NCI-H1092 treated with DMSO at 0.1 percent for 48 hours (cell line): ENCODE measurements around the gene SYNGR1.

Experiments used
- DNase-seq: peaks from one replicate; lab custom pipeline; 2025; lab: John Stamatoyannopoulos, UW

The SYNGR1 gene

GRCh38 chr22:39349967-39350726 is at the start of gene SYNGR1:
SYNGR1 (plus strand) TSS chr22:39349991; CDS start chr22:39350011, 20 bp downstream.
- DNase-seq = no peak

GRCh38 chr22:39300186-39300830 is 49.5 kb upstream of the SYNGR1 start:
- no peak for DNase-seq

GRCh38 chr22:39301108-39301507 is 48.7 kb upstream of the SYNGR1 start:
- no peak for DNase-seq

- DNase-seq = no peak
Measured at GRCh38 chr22:39301926-39302325, 47.9 kb upstream of the SYNGR1 start.

- DNase-seq = no peak
Measured at GRCh38 chr22:39302431-39302960, 47.3 kb upstream of the SYNGR1 start.

GRCh38 chr22:39303358-39303757 is 46.4 kb upstream of the SYNGR1 start:
- no peak for DNase-seq

- DNase-seq = no peak
Measured at GRCh38 chr22:39303892-39304671, 45.7 kb upstream of the SYNGR1 start.

- no peak for DNase-seq
Measured at GRCh38 chr22:39306456-39307361, 43.1 kb upstream of the SYNGR1 start.

- DNase-seq = no peak
Measured at GRCh38 chr22:39308614-39309363, 41.0 kb upstream of the SYNGR1 start.

GRCh38 chr22:39309364-39309861 is 40.4 kb upstream of the SYNGR1 start:
- DNase-seq = no peak

GRCh38 chr22:39309881-39310714 is 39.7 kb upstream of the SYNGR1 start:
- no peak for DNase-seq

- no peak for DNase-seq
Measured at GRCh38 chr22:39311592-39312400, 38.0 kb upstream of the SYNGR1 start.

- no peak for DNase-seq
Measured at GRCh38 chr22:39312410-39312809, 37.4 kb upstream of the SYNGR1 start.

- no peak for DNase-seq
Measured at GRCh38 chr22:39313258-39314001, 36.4 kb upstream of the SYNGR1 start.

- DNase-seq = no peak
Measured at GRCh38 chr22:39314251-39314971, 35.4 kb upstream of the SYNGR1 start.

- no peak for DNase-seq
Measured at GRCh38 chr22:39315389-39315788, 34.4 kb upstream of the SYNGR1 start.

- peak; percentile 52 for DNase-seq
Measured at GRCh38 chr22:39316440-39317083, 33.2 kb upstream of the SYNGR1 start.
